GM12878 (cell line): ENCODE data around the gene IDH3A. TPM values are rescaled to one million over a fixed set of nuclear protein-coding genes. Genes with fewer than 3 reads are reported as not detected.

ENCODE experiments used
- ATAC-seq: fragments of 200-7000 bp; cut with Tn5 transposase; 3 replicates; pipeline ENCODE4 v1.9.1; 2020; ENCODE audit warnings: mild to moderate bottlenecking, moderate library complexity
- BruUV-seq: library from RNA; stranded (reverse); fragments of 400-500 nt; replicated peaks from 2 replicates; lab custom pipeline; 2021; lab: Mats Ljungman, UMichigan
- CTCF ChIA-PET: fragments of 300-600 bp; sonication (Branson Sonifier 250); formaldehyde crosslinking; extraction: SDS; loops from one replicate; lab custom pipeline; 2021; ENCODE audit warnings: inconsistent platforms; lab: Yijun Ruan, JAX
- POLR2A ChIA-PET: fragments of 350-600 bp; formaldehyde crosslinking; extraction: SDS; loops from one replicate; lab custom pipeline; 2021; ENCODE audit warnings: inconsistent platforms; lab: Charles Lee
- RAD21 ChIA-PET: fragments of 300-600 bp; sonication (Branson Sonifier 250); formaldehyde crosslinking; loops from one replicate; lab custom pipeline; 2023; ENCODE audit warnings: antibody characterized with exemption; ENCODE audit not compliant: unreplicated experiment; lab: Charles Lee
- SMC1A ChIA-PET: fragments of 300-600 bp; sonication (Branson Sonifier 250); formaldehyde crosslinking; loops from one replicate; lab custom pipeline; 2023; ENCODE audit not compliant: unreplicated experiment, uncharacterized antibody; lab: Charles Lee
- DNase-seq: peaks from one replicate; pipeline ENCODE4 v3.0.0-alpha.2; 2011; ENCODE audit warnings: low read depth, low spot score
- FAIRE-seq: peaks from 3 replicates; lab custom pipeline; 2011; peaks lifted over from hg19 to GRCh38; lab: Jason Lieb, UNC
- H2AFZ ChIP-seq: 2 replicates; pipeline ENCODE4 v1.6.0; 2011; ENCODE audit warnings: low read depth, low read length, control low read depth; ENCODE audit not compliant: control insufficient read depth
- H3K27ac ChIP-seq: 2 replicates; pipeline ENCODE4 v1.5.1; 2011; ENCODE audit warnings: control low read depth; ENCODE audit not compliant: control insufficient read depth, insufficient read depth
- H3K27me3 ChIP-seq, 2 experiments: replicated peaks in 1 of 2; 2 replicates each; pipeline versions ENCODE4 v1.6.0 to v1.6.1; 2011; ENCODE audit warnings: low read length in 1 of 2; ENCODE audit not compliant: control insufficient read depth in 2 of 2, insufficient read depth in 2 of 2
- H3K36me3 ChIP-seq, 2 experiments: 2 replicates each; pipeline ENCODE4 v1.5.1; 2011; ENCODE audit warnings: low read length in 1 of 2; ENCODE audit not compliant: control insufficient read depth in 2 of 2, insufficient read depth in 2 of 2
- H3K4me1 ChIP-seq: 2 replicates; pipeline ENCODE4 v1.6.1; 2011; ENCODE audit warnings: mild to moderate bottlenecking, low read length, moderate library complexity, mixed read lengths; ENCODE audit not compliant: control insufficient read depth, insufficient read depth
- H3K4me2 ChIP-seq: 2 replicates; pipeline ENCODE4 v1.6.0; 2011; ENCODE audit warnings: control low read depth; ENCODE audit not compliant: control insufficient read depth, insufficient read depth
- H3K4me3 ChIP-seq: fragments of 200-600 bp; sonication (generic); 2 replicates; pipeline ENCODE4 v1.5.1; 2016
- H3K79me2 ChIP-seq: 2 replicates; pipeline ENCODE4 v1.6.0; 2011; ENCODE audit warnings: low read length; ENCODE audit not compliant: control insufficient read depth, insufficient read depth
- H3K9ac ChIP-seq: 2 replicates; pipeline ENCODE4 v1.8.0; 2011; ENCODE audit warnings: low read length, control low read depth, mixed read lengths; ENCODE audit not compliant: control insufficient read depth, insufficient read depth
- H3K9me3 ChIP-seq: replicated peaks from 3 replicates; pipeline ENCODE4 v1.5.1; 2011; ENCODE audit warnings: mild to moderate bottlenecking, low read length; ENCODE audit not compliant: control insufficient read depth, insufficient read depth
- H4K20me1 ChIP-seq: 2 replicates; pipeline ENCODE4 v1.6.0; 2011; ENCODE audit not compliant: control insufficient read depth, insufficient read depth
- BRCA1 ChIP-seq: IDR thresholded peaks from 2 replicates; pipeline ENCODE4 v1.6.1; 2011; ENCODE audit warnings: low read depth, low read length, improper control_type of control experiment
- ETV6 ChIP-seq, 2 experiments: fragments of 450-650 bp in 1 of 2; IDR thresholded peaks in 1 of 2; conservative IDR thresholded peaks in 1 of 2; 2 replicates each; pipeline ENCODE4 v1.6.1; 2014; ENCODE audit warnings: antibody characterized with exemption in 1 of 2, borderline replicate concordance in 1 of 2, low read depth in 1 of 2, mild to moderate bottlenecking in 1 of 2, moderate library complexity in 1 of 2
- MEF2B ChIP-seq: fragments of 450-650 bp; IDR thresholded peaks from 2 replicates; pipeline ENCODE4 v1.6.1; 2018; ENCODE audit warnings: mild to moderate bottlenecking, moderate library complexity; ENCODE audit not compliant: partially characterized antibody, poor library complexity, severe bottlenecking
- POLR2A ChIP-seq: IDR thresholded peaks from 2 replicates; pipeline ENCODE4 v1.6.1; 2011; ENCODE audit warnings: low read depth, mild to moderate bottlenecking, low read length
- STAT3 ChIP-seq: IDR thresholded peaks from 2 replicates; pipeline ENCODE4 v1.6.1; 2011; ENCODE audit warnings: low read depth, low read length, improper control_type of control experiment
- WGBS: methylation state at CpG from one replicate; pipeline ENCODE4 v1.1.6; 2016; ENCODE audit warnings: low lambda C conversion rate; ENCODE audit not compliant: insufficient replicate concordance, insufficient coverage; ENCODE audit errors: missing lambda C conversion rate; 5-methylcytosine and 5-hydroxymethylcytosine counted together
- in situ Hi-C: fragments of 300-500 bp; cut with MboI; formaldehyde crosslinking; loops from 9 replicates; pipeline ENCODE4 v1.14.3; 2018; ENCODE audit warnings: mixed read lengths
- intact Hi-C: fragments of 100-400 bp; cut with micrococcal nuclease; formaldehyde crosslinking; loops from one replicate; pipeline ENCODE4 v1.14.2; 2022; ENCODE audit not compliant: unreplicated experiment
- polyA plus RNA-seq, 11 experiments: library from polyadenylated mRNA; depleted of rRNA in 4 of 11; unstranded in 6 of 11; stranded (reverse) in 5 of 11; fragments of >200 nt; fragmentation: Nextera tagmentation in 4 of 11; fragmentation: Illumina TruSeq in 1 of 11; extraction: Ambion mirVana in 4 of 11; extraction: Trizol in 1 of 11; gene quantifications; 1 replicate in 1 of 11; 2 replicates in 10 of 11; pipeline versions ENCODE4 v1.2.1 to v1.2.3, GENCODE V29; 2011 to 2016; ENCODE audit warnings: inconsistent platforms in 2 of 11, missing spikeins in 2 of 11, low read depth in 1 of 11
- total RNA-seq, 4 experiments: library from RNA; depleted of rRNA in 3 of 4; stranded (reverse); fragments of >200 nt in 3 of 4; fragmentation: Illumina TruSeq in 1 of 4; extraction: Trizol in 1 of 4; gene quantifications; 2 replicates each; pipeline versions ENCODE4 v1.2.1 to v1.2.3, GENCODE V29; 2013 to 2021

The IDH3A gene
- total and polyA plus RNA-seq, 10 of the 15 experiments (the other 5 are each of a cell fraction or from before 2014, with no cell fraction given), result 83.9 to 254 (median 195) TPM

DNA sequence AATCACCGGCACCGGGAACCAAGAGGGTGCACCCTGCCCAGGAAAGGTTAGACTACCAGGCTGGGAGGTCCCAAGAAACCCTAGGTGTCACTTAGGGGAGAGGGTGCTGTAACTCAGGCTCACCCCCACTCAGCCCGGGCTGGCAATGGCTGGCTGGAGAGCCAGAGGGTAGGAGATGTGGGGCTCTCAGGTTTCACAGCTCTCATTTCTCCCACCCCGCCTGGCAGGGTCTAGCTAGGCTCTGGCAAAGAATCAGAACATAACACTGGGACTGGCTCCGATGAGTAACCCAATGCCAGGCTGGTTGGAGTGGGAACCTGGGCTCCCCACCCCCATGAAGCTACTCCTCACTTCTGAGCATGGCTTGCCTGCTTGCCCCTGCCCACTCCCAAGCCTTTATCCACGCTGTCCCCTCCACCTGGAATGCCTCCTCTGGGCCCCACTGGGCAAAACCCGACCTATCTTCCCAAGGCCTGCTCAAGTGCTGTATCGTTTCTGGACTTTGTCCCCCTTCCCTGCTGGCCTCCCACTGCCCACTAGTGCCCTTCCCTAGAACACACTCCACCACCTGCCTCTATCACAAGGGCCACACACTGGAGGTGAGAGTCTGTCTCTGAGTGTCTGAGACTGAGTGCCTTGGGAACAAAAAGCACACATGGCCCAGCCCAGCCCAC lies 19.9 kb upstream of the IDH3A start:
- H3K27ac ChIP-seq, result no peak overlapping the region
- FAIRE-seq, result no peak
- no peaks in the 10 kb centered on the region for H4K20me1 ChIP-seq
- intact Hi-C loops, result no loop called here
- CTCF ChIA-PET, result interaction anchor here (0.9 to 7.0 kb wide), 6 partner anchors 12 to 112 kb away, joined by 3 to 200 read pairs (median 14); no protein-coding TSS in a partner anchor
- no peaks in the 10 kb centered on the region for H3K9me3 ChIP-seq
- no peaks in the 10 kb centered on the region for H3K36me3 ChIP-seq
- no peak overlapping the region for H3K4me3 ChIP-seq
- H3K4me2 ChIP-seq, result no peak overlapping the region
- in situ Hi-C loops, result no loop called here
- RAD21 ChIA-PET, result interaction anchor here (1.5 to 9.5 kb wide), 2 partner anchors 14 to 66 kb away, joined by 4 to 147 read pairs; no protein-coding TSS in a partner anchor
- no peak for ATAC-seq
- TF ChIP-seq MEF2B, result no peak
- TF ChIP-seq ETV6 (conservative IDR thresholded peaks at IDR 0.05 in 1 of 2, IDR thresholded peaks at IDR 0.05 in 1 of 2; ENCODE audit: borderline replicate concordance in 1 of 2, low read depth in 1 of 2), result no peak
- no peak for TF ChIP-seq POLR2A
- TF ChIP-seq STAT3, result no peak
- no peak for TF ChIP-seq BRCA1
- TF ChIP-seq, all 136 proteins: peak for 0
- H3K79me2 ChIP-seq, result no peaks in the 10 kb centered on the region
- ChIA-PET SMC1A (interaction anchor here (4.3 kb wide), 1 partner anchor 49 kb away, joined by 28 read pairs; no protein-coding TSS in a partner anchor), POLR2A (interaction anchor here (0.6 kb wide), 1 partner anchor 68 kb away, joined by 3 read pairs; no protein-coding TSS in a partner anchor)
- 67% methylated on average over 8 of the region's 8 CpGs for WGBS
- H3K4me1 ChIP-seq, result peaks cover 5% of the 10 kb centered on the region
- no peaks in the 10 kb centered on the region for H3K27me3 ChIP-seq
- no TSS peak for BruUV-seq
- no peak overlapping the region for H2AFZ ChIP-seq
- no peak overlapping the region for H3K9ac ChIP-seq
- no peak for DNase-seq
